ENCODE data around the gene IRF2BP2. TPM values are rescaled to one million over a fixed set of nuclear protein-coding genes. Genes with fewer than 3 reads are reported as not detected.

Gene IRF2BP2
- total and polyA plus RNA-seq, 10 of the 15 experiments (the other 5 are each of a cell fraction or from before 2014, with no cell fraction given): 7.5 to 114 (median 52.3) TPM

DNA sequence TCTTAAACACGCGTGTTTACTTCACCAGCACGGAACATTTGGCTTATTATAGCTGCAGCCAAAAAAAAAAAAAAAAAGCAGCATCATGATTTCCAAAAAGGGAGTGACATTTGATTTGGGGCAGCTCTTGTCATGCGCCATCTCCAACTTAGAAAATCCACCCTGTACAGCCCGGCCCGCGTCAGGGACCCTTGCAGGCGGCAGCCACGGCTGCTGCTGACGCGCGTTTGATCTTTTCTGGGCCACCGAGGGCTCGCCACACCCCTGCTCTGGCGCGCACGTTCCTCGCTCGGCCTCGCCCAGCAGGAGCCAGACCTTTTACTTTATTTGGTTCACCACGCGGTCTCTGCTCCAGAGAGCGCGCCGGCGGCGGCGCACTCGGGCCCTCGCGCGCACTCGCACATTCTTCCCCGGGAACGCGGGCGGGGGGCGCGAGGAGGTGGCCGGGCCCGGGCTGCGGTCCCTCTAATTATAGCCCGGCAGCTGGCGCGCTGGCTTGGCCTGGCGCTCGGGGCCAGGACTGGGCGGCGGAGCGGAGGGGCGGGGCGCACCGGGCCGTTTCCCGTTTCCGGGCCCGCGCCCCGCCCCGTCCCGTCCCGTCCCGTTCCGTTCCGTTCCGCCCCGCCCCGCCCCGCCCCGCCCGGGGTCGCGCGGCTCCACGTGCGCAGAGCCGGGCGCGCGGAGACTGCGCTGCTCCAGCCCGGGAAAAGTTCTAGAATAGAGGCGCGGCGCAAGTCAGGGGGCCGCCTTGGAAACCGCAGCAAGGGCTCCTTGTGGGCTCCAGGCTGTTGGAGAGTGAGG is 10.2 kb downstream of the IRF2BP2 start (continued):
- TF ChIP-seq WRNIP1 (IDR thresholded peaks at IDR 0.05; ENCODE audit: borderline replicate concordance, low read depth, low read length) (no peak), SMAD1 (IDR thresholded peaks at IDR 0.05; ENCODE audit: low read depth, partially characterized antibody) (no peak), MXI1 (IDR thresholded peaks at IDR 0.05; ENCODE audit: low read depth, low read length) (peak; percentile 45; the same call in 1 of the 2 replicates), SUZ12 (IDR thresholded peaks at IDR 0.05; ENCODE audit: unreplicated experiment) (no peak), RB1 (IDR thresholded peaks at IDR 0.05; ENCODE audit: borderline replicate concordance) (peak; percentile 56; the same call in 1 of the 2 replicates), CEBPB (IDR thresholded peaks at IDR 0.05; ENCODE audit: borderline replicate concordance in 1 of 2, low read depth in 2 of 2, low read length in 2 of 2) (no peak), LARP7 (IDR thresholded peaks at IDR 0.05) (peak; percentile 73), CBFB (IDR thresholded peaks at IDR 0.05; ENCODE audit: low read depth) (0 out of 2 replicates have a peak, but pooled peaks have one; percentile 12), RBBP5 (conservative IDR thresholded peaks at IDR 0.05) (no peak)
- TF ChIP-seq, protein P1, sequence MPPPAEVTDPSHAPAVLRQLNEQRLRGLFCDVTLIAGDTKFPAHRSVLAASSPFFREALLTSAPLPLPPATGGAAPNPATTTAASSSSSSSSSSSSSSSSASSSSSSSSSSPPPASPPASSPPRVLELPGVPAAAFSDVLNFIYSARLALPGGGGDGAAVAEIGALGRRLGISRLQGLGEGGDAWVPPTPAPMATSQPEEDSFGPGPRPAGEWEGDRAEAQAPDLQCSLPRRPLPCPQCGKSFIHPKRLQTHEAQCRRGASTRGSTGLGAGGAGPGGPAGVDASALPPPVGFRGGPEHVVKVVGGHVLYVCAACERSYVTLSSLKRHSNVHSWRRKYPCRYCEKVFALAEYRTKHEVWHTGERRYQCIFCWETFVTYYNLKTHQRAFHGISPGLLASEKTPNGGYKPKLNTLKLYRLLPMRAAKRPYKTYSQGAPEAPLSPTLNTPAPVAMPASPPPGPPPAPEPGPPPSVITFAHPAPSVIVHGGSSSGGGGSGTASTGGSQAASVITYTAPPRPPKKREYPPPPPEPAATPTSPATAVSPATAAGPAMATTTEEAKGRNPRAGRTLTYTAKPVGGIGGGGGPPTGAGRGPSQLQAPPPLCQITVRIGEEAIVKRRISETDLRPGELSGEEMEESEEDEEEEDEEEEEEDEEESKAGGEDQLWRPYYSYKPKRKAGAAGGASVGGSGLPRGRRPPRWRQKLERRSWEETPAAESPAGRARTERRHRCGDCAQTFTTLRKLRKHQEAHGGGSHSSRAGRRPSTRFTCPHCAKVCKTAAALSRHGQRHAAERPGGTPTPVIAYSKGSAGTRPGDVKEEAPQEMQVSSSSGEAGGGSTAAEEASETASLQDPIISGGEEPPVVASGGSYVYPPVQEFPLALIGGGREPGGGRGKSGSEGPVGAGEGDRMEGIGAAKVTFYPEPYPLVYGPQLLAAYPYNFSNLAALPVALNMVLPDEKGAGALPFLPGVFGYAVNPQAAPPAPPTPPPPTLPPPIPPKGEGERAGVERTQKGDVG (CRISPR knock-in tag; IDR thresholded peaks at IDR 0.05): no peak
- TF ChIP-seq, protein P2, sequence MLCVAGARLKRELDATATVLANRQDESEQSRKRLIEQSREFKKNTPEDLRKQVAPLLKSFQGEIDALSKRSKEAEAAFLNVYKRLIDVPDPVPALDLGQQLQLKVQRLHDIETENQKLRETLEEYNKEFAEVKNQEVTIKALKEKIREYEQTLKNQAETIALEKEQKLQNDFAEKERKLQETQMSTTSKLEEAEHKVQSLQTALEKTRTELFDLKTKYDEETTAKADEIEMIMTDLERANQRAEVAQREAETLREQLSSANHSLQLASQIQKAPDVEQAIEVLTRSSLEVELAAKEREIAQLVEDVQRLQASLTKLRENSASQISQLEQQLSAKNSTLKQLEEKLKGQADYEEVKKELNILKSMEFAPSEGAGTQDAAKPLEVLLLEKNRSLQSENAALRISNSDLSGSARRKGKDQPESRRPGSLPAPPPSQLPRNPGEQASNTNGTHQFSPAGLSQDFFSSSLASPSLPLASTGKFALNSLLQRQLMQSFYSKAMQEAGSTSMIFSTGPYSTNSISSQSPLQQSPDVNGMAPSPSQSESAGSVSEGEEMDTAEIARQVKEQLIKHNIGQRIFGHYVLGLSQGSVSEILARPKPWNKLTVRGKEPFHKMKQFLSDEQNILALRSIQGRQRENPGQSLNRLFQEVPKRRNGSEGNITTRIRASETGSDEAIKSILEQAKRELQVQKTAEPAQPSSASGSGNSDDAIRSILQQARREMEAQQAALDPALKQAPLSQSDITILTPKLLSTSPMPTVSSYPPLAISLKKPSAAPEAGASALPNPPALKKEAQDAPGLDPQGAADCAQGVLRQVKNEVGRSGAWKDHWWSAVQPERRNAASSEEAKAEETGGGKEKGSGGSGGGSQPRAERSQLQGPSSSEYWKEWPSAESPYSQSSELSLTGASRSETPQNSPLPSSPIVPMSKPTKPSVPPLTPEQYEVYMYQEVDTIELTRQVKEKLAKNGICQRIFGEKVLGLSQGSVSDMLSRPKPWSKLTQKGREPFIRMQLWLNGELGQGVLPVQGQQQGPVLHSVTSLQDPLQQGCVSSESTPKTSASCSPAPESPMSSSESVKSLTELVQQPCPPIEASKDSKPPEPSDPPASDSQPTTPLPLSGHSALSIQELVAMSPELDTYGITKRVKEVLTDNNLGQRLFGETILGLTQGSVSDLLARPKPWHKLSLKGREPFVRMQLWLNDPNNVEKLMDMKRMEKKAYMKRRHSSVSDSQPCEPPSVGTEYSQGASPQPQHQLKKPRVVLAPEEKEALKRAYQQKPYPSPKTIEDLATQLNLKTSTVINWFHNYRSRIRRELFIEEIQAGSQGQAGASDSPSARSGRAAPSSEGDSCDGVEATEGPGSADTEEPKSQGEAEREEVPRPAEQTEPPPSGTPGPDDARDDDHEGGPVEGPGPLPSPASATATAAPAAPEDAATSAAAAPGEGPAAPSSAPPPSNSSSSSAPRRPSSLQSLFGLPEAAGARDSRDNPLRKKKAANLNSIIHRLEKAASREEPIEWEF (IDR thresholded peaks at IDR 0.05; ENCODE audit: insufficient replicate concordance, low read depth, low read length): no peak
- TF ChIP-seq, protein P3, sequence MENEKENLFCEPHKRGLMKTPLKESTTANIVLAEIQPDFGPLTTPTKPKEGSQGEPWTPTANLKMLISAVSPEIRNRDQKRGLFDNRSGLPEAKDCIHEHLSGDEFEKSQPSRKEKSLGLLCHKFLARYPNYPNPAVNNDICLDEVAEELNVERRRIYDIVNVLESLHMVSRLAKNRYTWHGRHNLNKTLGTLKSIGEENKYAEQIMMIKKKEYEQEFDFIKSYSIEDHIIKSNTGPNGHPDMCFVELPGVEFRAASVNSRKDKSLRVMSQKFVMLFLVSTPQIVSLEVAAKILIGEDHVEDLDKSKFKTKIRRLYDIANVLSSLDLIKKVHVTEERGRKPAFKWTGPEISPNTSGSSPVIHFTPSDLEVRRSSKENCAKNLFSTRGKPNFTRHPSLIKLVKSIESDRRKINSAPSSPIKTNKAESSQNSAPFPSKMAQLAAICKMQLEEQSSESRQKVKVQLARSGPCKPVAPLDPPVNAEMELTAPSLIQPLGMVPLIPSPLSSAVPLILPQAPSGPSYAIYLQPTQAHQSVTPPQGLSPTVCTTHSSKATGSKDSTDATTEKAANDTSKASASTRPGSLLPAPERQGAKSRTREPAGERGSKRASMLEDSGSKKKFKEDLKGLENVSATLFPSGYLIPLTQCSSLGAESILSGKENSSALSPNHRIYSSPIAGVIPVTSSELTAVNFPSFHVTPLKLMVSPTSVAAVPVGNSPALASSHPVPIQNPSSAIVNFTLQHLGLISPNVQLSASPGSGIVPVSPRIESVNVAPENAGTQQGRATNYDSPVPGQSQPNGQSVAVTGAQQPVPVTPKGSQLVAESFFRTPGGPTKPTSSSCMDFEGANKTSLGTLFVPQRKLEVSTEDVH (IDR thresholded peaks at IDR 0.05; ENCODE audit: low read depth, partially characterized antibody): no peak
- TF ChIP-seq, protein P4, sequence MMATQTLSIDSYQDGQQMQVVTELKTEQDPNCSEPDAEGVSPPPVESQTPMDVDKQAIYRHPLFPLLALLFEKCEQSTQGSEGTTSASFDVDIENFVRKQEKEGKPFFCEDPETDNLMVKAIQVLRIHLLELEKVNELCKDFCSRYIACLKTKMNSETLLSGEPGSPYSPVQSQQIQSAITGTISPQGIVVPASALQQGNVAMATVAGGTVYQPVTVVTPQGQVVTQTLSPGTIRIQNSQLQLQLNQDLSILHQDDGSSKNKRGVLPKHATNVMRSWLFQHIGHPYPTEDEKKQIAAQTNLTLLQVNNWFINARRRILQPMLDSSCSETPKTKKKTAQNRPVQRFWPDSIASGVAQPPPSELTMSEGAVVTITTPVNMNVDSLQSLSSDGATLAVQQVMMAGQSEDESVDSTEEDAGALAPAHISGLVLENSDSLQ (IDR thresholded peaks at IDR 0.05): peak; percentile 38; the same call in 1 of the 2 replicates
